ENCODE measurements around the gene PIGM.

The PIGM gene

DNA sequence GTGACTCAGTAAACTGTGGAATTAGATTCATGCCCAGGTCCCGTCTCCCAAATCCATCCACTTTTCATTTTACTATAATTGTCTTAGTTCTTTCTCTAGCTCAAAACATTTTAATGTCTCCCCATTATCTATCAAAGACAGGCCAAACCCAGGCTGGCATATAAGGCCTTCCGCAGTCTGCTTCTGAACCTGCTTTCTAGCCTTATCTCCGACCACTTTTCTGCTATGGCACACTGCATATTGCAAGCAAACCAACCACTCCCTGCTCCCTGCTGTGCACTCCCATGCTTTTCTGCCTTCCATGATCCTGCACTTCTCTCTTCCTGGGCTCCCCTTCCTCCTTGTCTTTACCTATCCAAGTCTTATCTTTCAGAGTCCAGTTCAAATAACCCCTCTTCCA, 17.3 kb upstream of the PIGM start:
- in situ Hi-C loops (cut with HindIII; ENCODE audit: low sequenced_read_pairs), result no loop called here
- no peak for DNase-seq (ENCODE audit: low read depth)
- no peak overlapping the region for H3K4me3 ChIP-seq (ENCODE audit: low read depth, low read length)
- TF ChIP-seq, protein P1, sequence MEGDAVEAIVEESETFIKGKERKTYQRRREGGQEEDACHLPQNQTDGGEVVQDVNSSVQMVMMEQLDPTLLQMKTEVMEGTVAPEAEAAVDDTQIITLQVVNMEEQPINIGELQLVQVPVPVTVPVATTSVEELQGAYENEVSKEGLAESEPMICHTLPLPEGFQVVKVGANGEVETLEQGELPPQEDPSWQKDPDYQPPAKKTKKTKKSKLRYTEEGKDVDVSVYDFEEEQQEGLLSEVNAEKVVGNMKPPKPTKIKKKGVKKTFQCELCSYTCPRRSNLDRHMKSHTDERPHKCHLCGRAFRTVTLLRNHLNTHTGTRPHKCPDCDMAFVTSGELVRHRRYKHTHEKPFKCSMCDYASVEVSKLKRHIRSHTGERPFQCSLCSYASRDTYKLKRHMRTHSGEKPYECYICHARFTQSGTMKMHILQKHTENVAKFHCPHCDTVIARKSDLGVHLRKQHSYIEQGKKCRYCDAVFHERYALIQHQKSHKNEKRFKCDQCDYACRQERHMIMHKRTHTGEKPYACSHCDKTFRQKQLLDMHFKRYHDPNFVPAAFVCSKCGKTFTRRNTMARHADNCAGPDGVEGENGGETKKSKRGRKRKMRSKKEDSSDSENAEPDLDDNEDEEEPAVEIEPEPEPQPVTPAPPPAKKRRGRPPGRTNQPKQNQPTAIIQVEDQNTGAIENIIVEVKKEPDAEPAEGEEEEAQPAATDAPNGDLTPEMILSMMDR (IDR thresholded peaks at IDR 0.05; ENCODE audit: low read depth, low read length, missing control alignments), result no peak

DNA sequence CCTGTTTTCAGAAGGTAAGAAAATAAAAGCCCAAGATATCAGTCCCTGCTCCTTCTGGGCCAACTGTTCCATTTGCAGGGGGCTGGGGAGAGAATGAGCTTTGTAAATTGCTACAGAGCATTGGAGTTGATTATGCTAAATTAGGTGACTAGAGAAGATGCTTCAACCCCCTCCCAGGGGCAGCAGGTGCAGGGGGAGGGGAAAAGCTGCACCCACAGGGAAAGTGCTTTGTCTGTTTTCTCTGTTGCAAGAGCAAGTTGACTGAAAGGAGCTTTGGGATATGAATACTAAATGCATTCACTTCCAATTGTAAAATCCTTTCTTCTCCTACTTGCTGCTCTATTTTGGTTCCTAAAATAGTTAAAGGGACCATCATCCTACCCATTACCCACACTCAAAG, 16.5 kb upstream of the PIGM start:
- DNase-seq (ENCODE audit: low read depth), result no peak
- in situ Hi-C loops (cut with HindIII; ENCODE audit: low sequenced_read_pairs), result no loop called here
- H3K4me3 ChIP-seq (ENCODE audit: low read depth, low read length), result no peak overlapping the region
- TF ChIP-seq, protein P1 (IDR thresholded peaks at IDR 0.05; ENCODE audit: low read depth, low read length, missing control alignments), result no peak

DNA sequence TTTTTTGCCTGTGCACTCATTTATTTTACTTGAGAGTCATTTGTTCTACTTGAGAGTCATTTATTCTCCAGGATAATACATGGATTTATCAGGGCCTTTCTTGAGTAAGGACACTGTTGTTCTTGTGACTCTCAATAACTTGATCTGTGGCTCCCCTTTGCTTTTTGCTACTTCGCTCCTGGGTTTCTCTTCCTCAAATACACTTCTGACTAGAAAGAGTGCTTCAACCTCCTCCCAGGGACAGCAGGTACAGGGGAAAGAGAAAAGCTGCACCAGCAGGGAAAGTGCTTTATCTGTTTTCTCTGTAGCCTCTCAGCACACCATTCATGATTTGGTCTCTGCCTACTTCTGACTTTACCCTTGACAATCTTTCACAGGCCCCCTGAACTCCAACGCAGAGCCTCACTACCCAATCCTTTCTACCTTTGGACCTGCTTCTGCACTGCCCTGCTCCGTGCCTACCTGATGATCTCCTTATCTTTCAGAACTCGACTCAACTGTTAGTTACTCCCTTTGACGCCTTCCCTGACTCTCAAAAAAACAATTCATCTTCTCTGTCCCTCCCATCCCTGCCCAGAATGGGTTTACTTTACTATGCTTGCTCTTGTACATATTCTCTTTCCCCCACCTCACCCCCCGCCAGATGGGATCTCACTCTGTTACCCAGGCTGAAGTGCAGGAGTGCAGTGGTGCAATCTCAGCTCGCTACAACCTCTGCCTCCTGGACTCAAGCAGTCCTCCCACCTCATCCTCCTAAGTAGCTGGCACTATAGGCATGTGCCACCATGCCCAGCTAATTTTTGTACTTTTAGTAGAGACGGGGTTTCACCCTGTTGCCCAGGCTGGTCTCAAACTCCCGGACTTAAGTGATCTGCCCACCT, 15.6 kb upstream of the PIGM start:
- TF ChIP-seq, protein P1 (IDR thresholded peaks at IDR 0.05; ENCODE audit: low read depth, low read length, missing control alignments), result no peak
- in situ Hi-C loops (cut with HindIII; ENCODE audit: low sequenced_read_pairs), result no loop called here
- H3K4me3 ChIP-seq (ENCODE audit: low read depth, low read length), result no peak overlapping the region
- DNase-seq (ENCODE audit: low read depth), result no peak

DNA sequence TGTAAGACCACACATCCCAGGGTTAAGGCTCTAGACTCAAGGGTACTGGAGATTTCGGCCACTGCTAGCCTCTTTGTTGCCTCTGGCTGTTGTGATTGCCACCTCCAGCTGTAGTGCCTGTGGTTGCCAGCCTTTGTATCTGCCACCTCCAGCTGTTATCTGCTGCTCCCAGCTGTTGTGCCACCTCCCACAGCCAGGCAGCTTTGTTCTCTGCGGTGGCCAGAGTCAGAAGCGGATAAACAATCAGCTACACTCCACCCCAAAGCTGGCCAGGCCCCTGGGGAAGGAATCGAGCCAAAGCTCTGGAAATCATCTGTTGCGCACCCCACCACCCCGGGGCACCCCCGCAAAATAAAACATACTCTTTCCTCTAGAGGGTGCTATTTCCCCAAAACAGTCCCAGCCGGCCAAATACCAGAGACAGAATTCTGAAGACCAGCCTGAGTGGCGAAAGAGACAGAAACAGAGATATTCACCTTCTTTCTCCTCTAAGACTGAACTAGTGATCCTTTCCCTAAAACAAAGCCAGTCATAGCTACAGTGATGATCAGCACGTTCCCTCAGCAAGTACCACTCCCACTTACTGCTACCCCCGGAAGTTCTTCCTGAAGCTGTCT, 14.8 kb upstream of the PIGM start:
- no peak for DNase-seq (ENCODE audit: low read depth)
- TF ChIP-seq, protein P1 (IDR thresholded peaks at IDR 0.05; ENCODE audit: low read depth, low read length, missing control alignments), result peak; percentile 58
- in situ Hi-C loops (cut with HindIII; ENCODE audit: low sequenced_read_pairs), result no loop called here
- H3K4me3 ChIP-seq (ENCODE audit: low read depth, low read length), result no peak overlapping the region

DNA sequence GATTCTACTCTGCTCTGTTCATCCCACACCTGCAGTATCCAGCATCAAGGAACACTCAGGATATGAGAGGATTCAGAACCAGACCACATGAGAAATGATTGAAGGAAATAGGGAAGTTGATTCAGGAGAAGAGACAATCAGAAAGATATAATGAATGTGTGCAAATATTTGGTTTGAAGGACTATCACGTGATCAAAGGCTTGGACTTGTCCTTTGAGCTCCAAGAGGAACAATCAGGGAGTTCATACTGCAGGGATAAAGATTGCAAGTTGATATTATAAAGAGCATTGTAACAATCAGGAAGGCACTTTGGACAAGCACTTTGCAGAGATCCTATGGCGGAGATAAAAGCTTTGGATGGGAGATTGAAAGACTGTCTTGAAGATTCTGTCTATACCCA, 13.9 kb upstream of the PIGM start:
- no peak for DNase-seq (ENCODE audit: low read depth)
- in situ Hi-C loops (cut with HindIII; ENCODE audit: low sequenced_read_pairs), result no loop called here

DNA sequence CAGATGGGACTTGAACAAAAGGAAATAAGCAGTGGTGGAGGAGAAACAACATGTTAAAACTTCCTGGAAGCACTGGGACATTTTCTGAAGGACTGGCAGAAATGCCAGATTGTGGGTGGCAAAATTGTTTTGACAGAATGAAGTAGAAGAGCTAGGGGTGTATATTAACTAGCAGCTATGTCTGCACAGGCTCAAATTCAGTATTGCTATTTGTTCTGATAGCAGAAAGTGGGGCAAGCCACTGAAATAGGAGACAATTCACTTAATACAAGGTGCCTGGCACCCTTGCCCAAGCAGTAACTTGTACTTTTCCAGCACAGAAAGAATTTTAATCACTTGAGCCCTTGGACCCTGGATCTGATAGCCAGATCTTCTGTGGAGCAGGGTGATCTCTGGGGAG, 11.8 kb upstream of the PIGM start:
- in situ Hi-C loops (cut with HindIII; ENCODE audit: low sequenced_read_pairs), result no loop called here
- no peak overlapping the region for H3K4me3 ChIP-seq (ENCODE audit: low read depth, low read length)
- DNase-seq (ENCODE audit: low read depth), result no peak
- TF ChIP-seq, protein P1 (IDR thresholded peaks at IDR 0.05; ENCODE audit: low read depth, low read length, missing control alignments), result no peak

More for the DNA sequence above, 13.9 kb upstream of the PIGM start:
- H3K4me3 ChIP-seq (ENCODE audit: low read depth, low read length), result no peak overlapping the region
- TF ChIP-seq, protein P1 (IDR thresholded peaks at IDR 0.05; ENCODE audit: low read depth, low read length, missing control alignments), result no peak
